ENCODE measurements around the gene HAUS7.

HAUS7 gene

GRCh38 chrX:153476666-153477363 lies 6.4 kb upstream of the HAUS7 start:
- DNase-seq (ENCODE audit: low read depth) = peak; percentile 51

- no peak for DNase-seq (ENCODE audit: low read depth)
Measured at GRCh38 chrX:153475751-153476281, 5.4 kb upstream of the HAUS7 start.

- DNase-seq (ENCODE audit: low read depth) = no peak
Measured at GRCh38 chrX:153475271-153475670, 4.9 kb upstream of the HAUS7 start.

- DNase-seq (ENCODE audit: low read depth) = peak; percentile 66
Measured at GRCh38 chrX:153474718-153475117, 4.3 kb upstream of the HAUS7 start.

GRCh38 chrX:153474266-153474665 lies 3.9 kb upstream of the HAUS7 start:
- DNase-seq (ENCODE audit: low read depth) = no peak

GRCh38 chrX:153473126-153473525 lies 2.8 kb upstream of the HAUS7 start:
- DNase-seq (ENCODE audit: low read depth) = no peak

- no peak for DNase-seq (ENCODE audit: low read depth)
Measured at GRCh38 chrX:153471663-153472280, 1.4 kb upstream of the HAUS7 start.

- DNase-seq (ENCODE audit: low read depth) = peak; percentile 59
Measured at GRCh38 chrX:153469811-153470410, 465 bp downstream of the HAUS7 start.

- DNase-seq (ENCODE audit: low read depth) = no peak
Measured at GRCh38 chrX:153468008-153468580, 2.3 kb downstream of the HAUS7 start.

GRCh38 chrX:153465691-153466380 lies 4.5 kb downstream of the HAUS7 start:
- DNase-seq (ENCODE audit: low read depth) = no peak

GRCh38 chrX:153464116-153464515 lies 6.3 kb downstream of the HAUS7 start:
- DNase-seq (ENCODE audit: low read depth) = no peak

- DNase-seq (ENCODE audit: low read depth) = no peak
Measured at GRCh38 chrX:153463556-153463955, 6.8 kb downstream of the HAUS7 start.

GRCh38 chrX:153463031-153463430 lies 7.3 kb downstream of the HAUS7 start:
- no peak for DNase-seq (ENCODE audit: low read depth)

GRCh38 chrX:153462291-153462690 lies 8.1 kb downstream of the HAUS7 start:
- DNase-seq (ENCODE audit: low read depth) = no peak

- peak; percentile 57 for DNase-seq (ENCODE audit: low read depth)
Measured at GRCh38 chrX:153460826-153461225, 9.6 kb downstream of the HAUS7 start.

- peak; percentile 71 for DNase-seq (ENCODE audit: low read depth)
Measured at GRCh38 chrX:153459986-153460385, 10.4 kb downstream of the HAUS7 start.

- DNase-seq (ENCODE audit: low read depth) = no peak
Measured at GRCh38 chrX:153458476-153458875, 11.9 kb downstream of the HAUS7 start.

GRCh38 chrX:153457827-153458466 lies 12.4 kb downstream of the HAUS7 start:
- no peak for DNase-seq (ENCODE audit: low read depth)

- no peak for DNase-seq (ENCODE audit: low read depth)
Measured at GRCh38 chrX:153457136-153457825, 13.1 kb downstream of the HAUS7 start.

GRCh38 chrX:153456704-153457103 lies 13.7 kb downstream of the HAUS7 start:
- DNase-seq (ENCODE audit: low read depth) = no peak

- no peak for DNase-seq (ENCODE audit: low read depth)
Measured at GRCh38 chrX:153456161-153456560, 14.2 kb downstream of the HAUS7 start.

Data from ELR (cell line).